HG03575 (cell line): ENCODE data around the gene PRSS57.
"Not testable (repeated sequence)": the region's sequence is repeated elsewhere in the genome, so short reads cannot be mapped to it uniquely, and the experiment has no call there.

Experiments
- ATAC-seq: cut with Tn5 transposase; IDR thresholded peaks from one replicate; pipeline ENCODE4 v1.9.1; 2021; ENCODE audit not compliant: unreplicated experiment, insufficient number of reproducible peaks, low FRiP score; ENCODE audit errors: extremely low read depth

Gene PRSS57

GRCh38 chr19:695352-695949, at the start of gene PRSS57:
TSS of gene PRSS57 (minus strand) at chr19:695452. CDS start at chr19:695430, 22 bp downstream.
- ATAC-seq = no peak

GRCh38 chr19:743168-743687, 48.0 kb upstream of the PRSS57 start:
- no peak for ATAC-seq

DNA sequence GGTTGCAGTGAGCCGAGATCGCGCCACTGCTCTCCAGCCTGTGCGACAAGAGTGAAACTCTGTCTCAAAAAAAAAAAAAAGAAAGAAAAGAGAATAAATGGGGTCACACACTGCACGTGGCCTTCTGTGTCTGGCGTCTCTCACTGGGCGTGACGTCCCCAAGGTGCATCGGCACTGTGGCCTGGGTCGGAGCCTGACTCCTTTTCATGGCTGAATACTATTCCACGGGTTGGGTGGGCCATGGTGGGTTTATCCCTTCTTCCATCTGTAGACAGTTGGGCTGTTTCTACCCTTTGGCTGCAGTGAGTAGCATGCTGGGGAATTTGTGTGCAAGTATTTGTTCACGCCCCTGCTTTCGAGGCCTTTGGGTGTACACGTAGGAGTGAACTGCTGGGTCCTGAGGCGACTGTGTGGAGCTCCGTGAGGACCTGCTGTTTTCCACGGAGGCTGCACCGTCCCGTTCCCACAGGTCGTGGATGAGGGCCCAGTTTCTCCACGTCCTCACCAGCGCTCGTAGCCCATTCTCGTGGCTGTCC, 47.4 kb upstream of the PRSS57 start:
- ATAC-seq = no peak

DNA sequence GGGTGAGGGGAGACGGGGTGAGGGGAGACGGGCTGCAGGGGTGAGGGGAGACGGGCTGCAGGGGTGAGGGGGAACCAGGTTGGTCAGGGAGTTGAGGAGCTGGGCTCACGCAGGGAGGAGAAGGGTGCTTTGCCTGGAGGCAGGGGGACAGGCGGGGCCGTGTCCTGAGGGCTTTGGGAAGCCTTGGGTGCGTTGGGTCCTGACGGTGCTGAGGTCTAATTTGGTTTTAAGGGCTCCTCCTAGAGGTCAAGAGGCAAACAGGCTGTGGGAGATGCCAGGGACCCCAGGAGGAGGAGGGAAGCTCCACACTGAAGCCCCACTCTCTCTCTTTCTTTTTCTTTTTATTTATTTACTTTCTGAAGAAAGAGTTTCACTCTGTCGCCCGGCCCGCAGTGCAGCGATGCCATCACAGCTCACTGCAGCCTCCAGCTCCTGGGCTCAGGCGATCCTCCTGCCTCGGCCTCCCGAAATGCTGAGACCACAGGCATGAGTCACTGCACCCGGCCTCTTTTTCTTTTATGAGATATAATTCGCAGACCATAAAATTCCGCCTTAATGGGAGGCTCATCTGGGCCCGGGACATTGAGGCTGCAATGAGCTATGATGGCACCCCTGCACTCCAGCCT, 46.4 kb upstream of the PRSS57 start:
- ATAC-seq = no peak

GRCh38 chr19:740816-741505, 45.7 kb upstream of the PRSS57 start:
- not testable (repeated sequence) for ATAC-seq

GRCh38 chr19:739998-740715, 44.9 kb upstream of the PRSS57 start:
- ATAC-seq = no peak

- ATAC-seq = no peak
Measured at GRCh38 chr19:738509-739128, 43.4 kb upstream of the PRSS57 start.

GRCh38 chr19:737591-738093, 42.4 kb upstream of the PRSS57 start:
- ATAC-seq = no peak

DNA sequence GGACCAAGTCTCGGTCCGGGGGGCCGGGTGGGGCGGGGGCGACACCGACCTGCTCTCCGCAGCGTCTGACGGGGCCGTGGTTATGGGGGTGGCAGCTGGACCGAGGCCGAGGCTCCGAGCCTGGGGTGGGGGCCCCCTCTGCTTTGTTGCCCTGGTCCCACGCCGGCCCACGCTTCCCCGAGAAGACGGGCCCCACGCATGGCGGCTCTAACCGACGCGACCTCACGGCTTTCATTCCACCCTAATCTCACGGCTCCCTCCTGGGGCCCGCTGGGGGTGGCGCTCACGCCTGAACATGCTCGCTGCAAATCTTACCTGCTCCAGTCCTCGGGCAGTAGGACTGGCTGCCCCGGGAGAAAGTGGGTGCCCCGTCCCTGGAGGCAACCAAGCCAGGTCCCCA, 40.9 kb upstream of the PRSS57 start:
- no peak for ATAC-seq

- no peak for ATAC-seq
Measured at GRCh38 chr19:734716-735115, 39.5 kb upstream of the PRSS57 start.

GRCh38 chr19:732148-733069, 37.2 kb upstream of the PRSS57 start:
- no peak for ATAC-seq

DNA sequence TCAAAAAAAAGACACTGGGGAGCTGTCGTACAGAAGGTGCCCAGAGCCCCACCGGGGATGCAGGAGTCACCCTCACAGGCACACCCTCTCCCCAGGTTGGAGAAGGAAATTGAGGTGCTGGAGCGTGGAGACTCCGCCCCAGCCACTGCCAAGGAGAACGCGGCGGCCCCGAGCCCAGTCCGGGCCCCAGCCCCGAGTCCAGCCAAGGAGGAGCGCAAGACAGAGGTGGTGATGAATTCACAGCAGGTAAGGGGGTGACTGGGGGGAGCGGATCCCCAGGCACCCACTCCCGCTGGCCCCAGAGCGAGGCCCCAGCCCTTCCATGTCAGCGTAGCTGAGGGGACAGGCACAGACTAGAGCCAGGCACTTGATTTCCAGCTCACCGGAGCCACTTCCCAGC, 35.7 kb upstream of the PRSS57 start:
- ATAC-seq = no peak

GRCh38 chr19:729965-730668, 34.9 kb upstream of the PRSS57 start:
- ATAC-seq = no peak

DNA sequence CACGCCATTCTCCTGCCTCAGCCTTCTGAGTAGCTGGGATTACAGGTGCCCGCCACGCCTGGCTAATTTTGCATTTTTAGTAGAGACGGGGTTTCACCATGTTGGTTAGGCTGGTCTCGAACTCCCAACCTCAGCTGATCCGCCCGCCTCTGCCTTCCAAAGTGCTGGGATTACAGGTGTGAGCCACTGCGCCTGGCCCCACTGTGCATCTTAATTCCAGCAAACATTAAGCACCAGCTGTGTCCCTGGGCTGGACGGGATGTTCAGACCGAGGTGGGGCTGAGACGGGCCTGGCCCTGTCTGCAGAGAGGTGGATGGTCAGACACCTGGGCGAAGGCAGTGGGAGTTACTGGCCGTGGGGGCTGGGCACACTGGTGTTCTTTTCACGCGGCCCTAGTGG, 34.3 kb upstream of the PRSS57 start:
- ATAC-seq = not testable (repeated sequence)

GRCh38 chr19:728011-728410, 32.8 kb upstream of the PRSS57 start:
- ATAC-seq = no peak

DNA sequence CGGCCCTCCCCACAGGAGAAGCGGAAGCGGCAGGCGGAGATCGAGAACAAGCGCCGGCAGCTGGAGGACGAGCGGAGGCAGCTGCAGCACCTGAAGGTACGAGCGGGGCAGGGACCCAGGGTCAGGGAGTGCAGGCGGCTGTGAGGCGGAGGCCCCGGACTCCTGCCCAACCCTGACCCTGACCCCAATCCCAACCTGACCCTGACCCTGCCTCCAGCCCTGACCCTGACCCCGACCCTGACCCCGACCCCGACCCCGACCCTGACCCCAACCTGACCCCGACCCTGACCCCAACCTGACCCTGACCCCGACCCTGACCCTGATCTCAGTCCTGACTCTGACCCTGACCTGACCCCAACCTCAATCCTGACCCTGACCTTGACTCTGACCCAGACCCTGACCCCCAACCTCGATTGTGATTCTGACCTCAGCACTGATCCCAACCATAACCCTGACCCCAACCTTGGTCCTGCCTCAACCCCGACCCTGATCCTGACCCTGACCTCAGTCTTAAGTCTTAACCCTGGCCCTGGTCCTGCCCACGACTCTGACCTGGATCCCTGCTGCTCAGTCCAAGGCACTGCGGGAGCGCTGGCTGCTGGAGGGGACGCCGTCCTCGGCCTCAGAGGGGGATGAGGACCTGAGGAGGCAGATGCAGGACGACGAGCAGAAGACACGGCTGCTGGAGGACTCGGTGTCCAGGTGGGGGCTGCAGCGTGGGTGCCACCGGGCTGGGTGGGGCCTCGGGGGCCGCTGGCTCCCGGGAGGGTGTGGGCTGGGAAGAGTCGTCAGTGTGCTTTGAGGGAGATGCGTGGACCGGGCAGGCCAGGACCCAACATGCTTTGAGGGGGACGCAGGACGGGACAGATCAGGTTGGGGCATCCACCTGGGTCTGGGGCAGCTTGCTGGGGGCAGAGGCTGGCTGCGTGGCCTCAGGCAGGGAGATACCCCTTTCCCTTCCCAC, 32.0 kb upstream of the PRSS57 start:
- ATAC-seq = no peak
